ENCODE results near the gene CMTM4. TPM values are rescaled to one million over a fixed set of nuclear protein-coding genes. Genes with fewer than 3 reads are reported as not detected.

CMTM4 gene
- 24.8 and 28.0 TPM in 2 replicates for polyA plus RNA-seq (2011; rRNA removed)
- polyA minus RNA-seq (2011; rRNA and poly(A)+ RNA removed), result 23.1 and 32.9 TPM in 2 replicates

DNA sequence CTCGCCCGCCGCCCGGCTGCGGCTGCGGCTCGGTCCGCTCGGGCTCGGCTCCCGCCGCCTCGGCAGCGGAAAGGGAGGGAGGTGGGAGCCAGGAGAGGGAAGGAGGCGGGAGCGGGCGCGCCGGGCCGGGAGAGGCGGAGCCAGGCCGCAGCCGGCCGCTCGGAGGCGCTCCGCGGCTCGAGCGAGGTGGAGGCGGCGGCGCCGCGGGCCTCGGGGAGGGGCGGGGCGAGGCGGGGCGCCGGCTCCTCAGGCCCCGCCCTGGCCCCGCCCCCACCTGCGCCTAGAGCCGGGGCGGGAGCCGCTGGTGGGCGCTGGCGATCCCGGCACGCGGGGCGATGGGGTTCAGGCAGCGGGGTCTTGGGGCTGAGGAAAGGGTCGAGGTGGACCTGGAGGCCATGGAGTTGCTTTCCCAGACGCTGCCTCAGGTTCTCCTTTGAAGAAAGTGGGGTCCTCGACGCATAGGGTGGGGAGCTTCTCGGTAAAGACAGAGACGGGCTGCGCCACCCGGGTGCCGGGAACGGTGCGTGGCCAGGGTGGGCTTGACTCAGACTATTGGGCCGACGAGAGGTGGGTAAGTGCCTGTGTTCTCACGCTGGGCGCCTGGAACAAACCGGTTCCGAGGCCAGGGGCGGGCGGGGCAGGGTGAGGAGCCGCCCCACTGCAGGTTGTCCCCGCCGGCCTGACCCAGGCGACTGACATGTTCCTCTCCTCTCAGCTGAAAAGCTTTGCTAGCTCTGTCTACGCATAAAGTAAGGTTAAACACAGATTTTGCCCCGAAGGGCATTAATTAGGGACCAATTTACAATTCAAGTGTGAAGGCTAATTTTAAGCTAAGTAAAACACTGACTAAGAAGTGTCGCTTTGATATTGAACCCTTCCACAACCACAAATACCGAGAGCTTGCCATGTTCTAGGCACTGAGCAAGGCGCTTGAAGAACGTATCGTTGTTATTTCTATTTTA is at the start of gene CMTM4:
TSS of gene CMTM4 (minus strand) at position 75 of the 962 bp plus-strand sequence. CDS start 218 bp downstream, outside the sequence.
- Histone ChIP-seq H3K4me3 (ENCODE audit: low read depth, low read length) (peak within 1 kb of the TSS; percentile 61), H3K27me3 (ENCODE audit: control insufficient read depth, insufficient read depth, low read length) (no peaks in the 10 kb centered on the region), H3K36me3 (ENCODE audit: control insufficient read depth, insufficient read depth, low read length) (no peaks in the 10 kb centered on the region)
- CTCF ChIA-PET, result interaction anchor here (0.8 to 1.7 kb wide), 6 partner anchors 10 to 145 kb away, joined by 3 to 12 read pairs (median 3); no protein-coding TSS in a partner anchor
- TF ChIP-seq, protein P1, sequence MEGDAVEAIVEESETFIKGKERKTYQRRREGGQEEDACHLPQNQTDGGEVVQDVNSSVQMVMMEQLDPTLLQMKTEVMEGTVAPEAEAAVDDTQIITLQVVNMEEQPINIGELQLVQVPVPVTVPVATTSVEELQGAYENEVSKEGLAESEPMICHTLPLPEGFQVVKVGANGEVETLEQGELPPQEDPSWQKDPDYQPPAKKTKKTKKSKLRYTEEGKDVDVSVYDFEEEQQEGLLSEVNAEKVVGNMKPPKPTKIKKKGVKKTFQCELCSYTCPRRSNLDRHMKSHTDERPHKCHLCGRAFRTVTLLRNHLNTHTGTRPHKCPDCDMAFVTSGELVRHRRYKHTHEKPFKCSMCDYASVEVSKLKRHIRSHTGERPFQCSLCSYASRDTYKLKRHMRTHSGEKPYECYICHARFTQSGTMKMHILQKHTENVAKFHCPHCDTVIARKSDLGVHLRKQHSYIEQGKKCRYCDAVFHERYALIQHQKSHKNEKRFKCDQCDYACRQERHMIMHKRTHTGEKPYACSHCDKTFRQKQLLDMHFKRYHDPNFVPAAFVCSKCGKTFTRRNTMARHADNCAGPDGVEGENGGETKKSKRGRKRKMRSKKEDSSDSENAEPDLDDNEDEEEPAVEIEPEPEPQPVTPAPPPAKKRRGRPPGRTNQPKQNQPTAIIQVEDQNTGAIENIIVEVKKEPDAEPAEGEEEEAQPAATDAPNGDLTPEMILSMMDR (IDR thresholded peaks at IDR 0.05; ENCODE audit: insufficient read depth, low read depth, low read length), result peak; percentile 30; the same call in 1 of the 2 replicates
- POLR2A ChIA-PET, result interaction anchor here (0.5 kb wide), 1 partner anchor 10 kb away, joined by 9 read pairs; no protein-coding TSS in a partner anchor
- DNase-seq (ENCODE audit: low read depth), result peak; percentile 34

DNA sequence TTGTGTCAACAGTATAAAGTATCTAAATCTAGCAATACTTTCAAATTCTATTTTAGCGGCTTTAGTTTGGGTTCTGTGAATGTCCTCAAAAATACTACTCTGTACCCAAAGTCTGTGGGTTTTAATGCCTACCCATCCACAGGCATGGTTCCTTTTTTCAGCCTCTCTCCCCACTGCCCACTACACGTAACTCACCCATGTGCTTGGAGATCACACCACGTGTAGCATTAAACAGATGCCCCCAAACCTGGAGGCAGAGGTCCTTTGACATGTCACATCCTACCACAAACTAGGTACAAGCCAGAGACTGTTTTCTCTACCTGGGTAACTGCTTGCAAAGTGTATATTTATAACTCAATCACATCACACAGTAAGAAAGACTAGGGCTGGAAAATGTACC is 49.5 kb upstream of the CMTM4 start:
- no peaks in the 10 kb centered on the region for H3K27me3 ChIP-seq (ENCODE audit: control insufficient read depth, insufficient read depth, low read length)
- H3K36me3 ChIP-seq (ENCODE audit: control insufficient read depth, insufficient read depth, low read length), result peaks cover 11% of the 10 kb centered on the region
- DNase-seq (ENCODE audit: low read depth), result no peak
- ChIA-PET POLR2A (no interaction called here), CTCF (interaction anchor here (1.4 kb wide), 1 partner anchor 85 kb away, joined by 4 read pairs; the partner anchor contains the start of gene NAE1)
- no peak overlapping the region for H3K4me3 ChIP-seq (ENCODE audit: low read depth, low read length)
- TF ChIP-seq, protein P1 (IDR thresholded peaks at IDR 0.05; ENCODE audit: insufficient read depth, low read depth, low read length), result no peak

DNA sequence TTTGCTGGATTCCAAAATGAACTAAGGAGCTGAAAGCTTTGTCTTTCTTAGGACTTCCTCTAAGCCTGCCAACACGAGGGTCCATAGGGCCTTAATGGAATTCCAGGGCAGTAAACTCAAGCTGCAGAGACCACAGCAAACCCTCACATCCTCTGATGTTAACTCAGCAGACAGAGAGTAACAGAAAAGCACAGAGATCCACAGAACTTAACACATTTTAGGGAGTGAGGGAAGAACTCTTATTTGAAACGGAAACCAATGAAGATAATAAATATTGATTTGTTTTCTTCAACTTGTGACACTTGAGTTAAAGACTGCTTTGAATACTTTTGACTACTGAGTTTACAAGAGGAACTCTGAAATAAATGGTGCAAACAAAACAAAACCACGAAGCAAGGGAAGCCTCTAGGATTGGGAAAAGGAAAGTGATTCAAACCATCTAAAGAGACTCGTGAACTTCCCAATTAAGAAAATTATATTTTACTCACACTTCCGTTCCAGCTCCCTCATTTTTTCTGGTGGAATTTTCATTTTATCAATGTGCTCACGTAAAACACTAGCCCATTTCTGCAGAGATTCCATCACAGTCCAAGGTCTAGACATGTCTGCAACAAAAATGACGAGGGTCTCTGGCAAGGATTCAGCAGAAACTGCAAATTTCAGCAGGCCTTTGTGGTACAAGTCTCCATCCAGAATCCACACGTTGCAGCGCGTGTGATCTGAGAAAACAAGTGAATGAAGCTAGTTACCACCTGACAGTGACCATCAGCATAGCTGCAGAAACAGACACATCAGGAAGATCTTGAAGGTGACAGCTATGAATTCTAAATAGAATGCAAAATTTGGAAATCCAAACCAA is 45.6 kb upstream of the CMTM4 start:
- Histone ChIP-seq H3K4me3 (ENCODE audit: low read depth, low read length) (no peak overlapping the region), H3K27me3 (ENCODE audit: control insufficient read depth, insufficient read depth, low read length) (no peaks in the 10 kb centered on the region), H3K36me3 (ENCODE audit: control insufficient read depth, insufficient read depth, low read length) (peaks cover 11% of the 10 kb centered on the region)
- ChIA-PET POLR2A (interaction anchor here (0.7 kb wide), 2 partner anchors 84 to 137 kb away, joined by 9 to 19 read pairs; no protein-coding TSS in a partner anchor), CTCF (interaction anchor here (0.8 to 10.6 kb wide), 7 partner anchors 9 to 336 kb away, joined by 3 to 129 read pairs (median 15); partner anchors contain the start of gene DYNC1LI2)
- TF ChIP-seq, protein P1 (IDR thresholded peaks at IDR 0.05; ENCODE audit: insufficient read depth, low read depth, low read length), result no peak
- DNase-seq (ENCODE audit: low read depth), result no peak

DNA sequence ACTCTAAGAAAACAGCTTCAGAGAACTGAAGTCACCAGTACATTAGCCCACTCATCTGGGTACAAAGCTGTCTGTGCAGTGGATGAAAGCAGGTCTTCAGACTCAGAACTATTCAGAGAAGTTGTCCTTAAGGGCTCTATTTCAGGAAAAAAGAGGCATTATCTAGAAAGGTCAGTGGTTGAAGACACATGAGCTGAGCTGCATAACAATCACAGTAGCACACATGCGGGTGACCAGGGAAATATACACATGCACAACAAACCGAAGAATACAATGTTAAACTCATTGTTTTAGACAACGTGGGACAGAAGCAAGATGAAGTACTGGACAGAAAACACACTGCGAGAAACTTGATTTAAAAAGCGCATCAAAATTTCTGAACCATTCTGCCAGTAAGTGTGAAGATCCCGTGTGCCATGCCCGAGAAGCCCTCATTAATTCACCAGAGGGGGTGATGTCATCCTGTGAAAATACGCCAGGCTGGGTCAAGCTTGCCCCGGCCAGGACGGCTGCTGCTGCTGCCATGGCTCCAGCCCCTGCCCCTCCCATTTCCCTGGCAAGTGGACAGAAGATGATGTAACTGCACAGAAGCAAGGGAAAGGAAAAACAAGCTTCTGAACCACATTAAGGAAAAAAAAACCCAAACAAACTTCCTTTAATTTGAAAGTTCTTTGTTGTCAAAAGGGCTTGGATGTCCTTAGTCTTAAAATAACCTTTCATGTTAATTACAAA is 44.8 kb upstream of the CMTM4 start:
- Histone ChIP-seq H3K36me3 (ENCODE audit: control insufficient read depth, insufficient read depth, low read length) (peaks cover 11% of the 10 kb centered on the region), H3K4me3 (ENCODE audit: low read depth, low read length) (no peak overlapping the region), H3K27me3 (ENCODE audit: control insufficient read depth, insufficient read depth, low read length) (no peaks in the 10 kb centered on the region)
- POLR2A ChIA-PET, result interaction anchor here (0.7 kb wide), 2 partner anchors 85 to 136 kb away, joined by 9 to 19 read pairs; no protein-coding TSS in a partner anchor
- CTCF ChIA-PET, result interaction anchor here (0.6 to 10.6 kb wide), 20 partner anchors 8 to 351 kb away, joined by 3 to 129 read pairs (median 4); partner anchors contain the start of gene DYNC1LI2
- TF ChIP-seq, protein P1 (IDR thresholded peaks at IDR 0.05; ENCODE audit: insufficient read depth, low read depth, low read length), result no peak
- peak; percentile 86 for DNase-seq (ENCODE audit: low read depth)
